Neural cell (in vitro differentiated cells): ENCODE results near the gene GON4L. TPM values are rescaled to one million over a fixed set of nuclear protein-coding genes. Genes with fewer than 3 reads are reported as not detected.

ENCODE experiments used
- H2AFZ ChIP-seq: fragments of 200-600, 300-800 bp; sonication (generic), shearing (Covaris generic); 2 replicates; pipeline ENCODE4 v1.6.0; 2014; ENCODE audit warnings: low read depth, mild to moderate bottlenecking, antibody characterized with exemption, low read length, moderate library complexity
- H3F3A ChIP-seq: fragments of 200-600 bp; shearing (Covaris generic); 2 replicates; pipeline ENCODE4 v1.6.1; 2016; ENCODE audit warnings: mild to moderate bottlenecking, moderate library complexity, mixed read lengths, antibody characterized with exemption, low read length; ENCODE audit not compliant: insufficient read depth, poor library complexity, severe bottlenecking
- H3K27ac ChIP-seq: fragments of 200-600, 300-800 bp; sonication (generic), shearing (Covaris generic); 2 replicates; pipeline ENCODE4 v1.5.1; 2014; ENCODE audit warnings: mild to moderate bottlenecking, low read length, moderate library complexity
- H3K27me3 ChIP-seq: fragments of 300-800, 200-600 bp; sonication (generic), shearing (Covaris generic); 2 replicates; pipeline ENCODE4 v1.6.0; 2014; ENCODE audit warnings: mild to moderate bottlenecking, low read depth, low read length, moderate library complexity; ENCODE audit not compliant: insufficient read depth
- H3K36me3 ChIP-seq: fragments of 300-800, 200-600 bp; sonication (generic), shearing (Covaris generic); 2 replicates; pipeline ENCODE4 v1.5.1; 2014; ENCODE audit warnings: mild to moderate bottlenecking, antibody characterized with exemption, low read length, moderate library complexity; ENCODE audit not compliant: insufficient read depth
- H3K4me2 ChIP-seq: fragments of 300-800, 200-600 bp; sonication (generic), shearing (Covaris generic); 2 replicates; pipeline ENCODE4 v1.6.0; 2014; ENCODE audit warnings: mild to moderate bottlenecking, low read length
- H3K4me3 ChIP-seq: fragments of 300-800, 200-600 bp; sonication (generic), shearing (Covaris generic); 2 replicates; pipeline ENCODE4 v1.5.1; 2014; ENCODE audit warnings: mild to moderate bottlenecking, low read length, moderate library complexity
- H3K79me2 ChIP-seq: fragments of 200-600 bp; shearing (Covaris generic); replicated peaks from 2 replicates; pipeline ENCODE4 v1.6.0; 2014; ENCODE audit warnings: mild to moderate bottlenecking, low read length, moderate library complexity; ENCODE audit not compliant: insufficient read depth
- H3K9ac ChIP-seq: fragments of 300-800, 200-600 bp; sonication (generic), shearing (Covaris generic); 2 replicates; pipeline ENCODE4 v1.6.1; 2016; ENCODE audit warnings: mild to moderate bottlenecking, low read length, mixed read lengths
- H3K9me2 ChIP-seq: fragments of 200-600 bp; shearing (Covaris generic); 2 replicates; pipeline ENCODE4 v1.6.1; 2016; ENCODE audit warnings: mild to moderate bottlenecking, low read length, mixed read lengths; ENCODE audit not compliant: insufficient read depth
- H3K9me3 ChIP-seq: fragments of 200-600, 300-800 bp; sonication (generic), shearing (Covaris generic); 2 replicates; pipeline ENCODE4 v1.6.1; 2016; ENCODE audit warnings: mild to moderate bottlenecking, mixed run types, low read length, moderate library complexity, mixed read lengths
- H4K20me1 ChIP-seq: fragments of 200-600 bp; shearing (Covaris generic); 2 replicates; pipeline ENCODE4 v1.6.1; 2016; ENCODE audit warnings: mild to moderate bottlenecking, mixed run types; ENCODE audit not compliant: insufficient read depth
- CTCF ChIP-seq: fragments of 450-650 bp; IDR thresholded peaks from 2 replicates; pipeline ENCODE4 v1.5.1; 2014; ENCODE audit warnings: antibody characterized with exemption, mild to moderate bottlenecking, moderate library complexity; ENCODE audit not compliant: poor library complexity, severe bottlenecking
- EP300 ChIP-seq: fragments of 450-650 bp; conservative IDR thresholded peaks from 2 replicates; pipeline ENCODE4 v1.6.1; 2014; ENCODE audit warnings: antibody characterized with exemption, mild to moderate bottlenecking, moderate library complexity; ENCODE audit not compliant: poor library complexity, severe bottlenecking
- EZH2 ChIP-seq: fragments of 200-600, 300-800 bp; shearing (Covaris generic), sonication (generic); IDR thresholded peaks from 2 replicates; pipeline ENCODE4 v1.6.1; 2014; ENCODE audit warnings: antibody characterized with exemption, low read length, borderline replicate concordance, mild to moderate bottlenecking; ENCODE audit not compliant: insufficient read depth, poor library complexity, severe bottlenecking
- MXI1 ChIP-seq: fragments of 450-650 bp; conservative IDR thresholded peaks from 2 replicates; pipeline ENCODE4 v1.6.1; 2014; ENCODE audit warnings: antibody characterized with exemption, mild to moderate bottlenecking; ENCODE audit not compliant: poor library complexity, severe bottlenecking
- POLR2AphosphoS5 ChIP-seq: IDR thresholded peaks from 2 replicates; pipeline ENCODE4 v1.6.1; 2012
- RAD21 ChIP-seq: fragments of 450-650 bp; conservative IDR thresholded peaks from 2 replicates; pipeline ENCODE4 v1.6.1; 2014; ENCODE audit warnings: antibody characterized with exemption, mild to moderate bottlenecking, moderate library complexity
- SMC3 ChIP-seq: fragments of 450-650 bp; conservative IDR thresholded peaks from 2 replicates; pipeline ENCODE4 v1.6.1; 2014; ENCODE audit warnings: antibody characterized with exemption, mild to moderate bottlenecking, moderate library complexity; ENCODE audit not compliant: poor library complexity
- TAF1 ChIP-seq: IDR thresholded peaks from 2 replicates; pipeline ENCODE4 v1.6.1; 2012; ENCODE audit warnings: low read depth
- polyA plus RNA-seq: library from polyadenylated mRNA; depleted of rRNA; stranded (reverse); fragments of >200 nt; gene quantifications from 2 replicates; pipeline ENCODE4 v1.2.3, GENCODE V29; 2014
- TF ChIP-seq, protein P1 (sequence below): IDR thresholded peaks from 2 replicates; pipeline ENCODE4 v1.6.1; 2012; ENCODE audit warnings: borderline replicate concordance

The GON4L gene
- polyA plus RNA-seq, 1 donor from 2014 or later, result 30.2 TPM

DNA sequence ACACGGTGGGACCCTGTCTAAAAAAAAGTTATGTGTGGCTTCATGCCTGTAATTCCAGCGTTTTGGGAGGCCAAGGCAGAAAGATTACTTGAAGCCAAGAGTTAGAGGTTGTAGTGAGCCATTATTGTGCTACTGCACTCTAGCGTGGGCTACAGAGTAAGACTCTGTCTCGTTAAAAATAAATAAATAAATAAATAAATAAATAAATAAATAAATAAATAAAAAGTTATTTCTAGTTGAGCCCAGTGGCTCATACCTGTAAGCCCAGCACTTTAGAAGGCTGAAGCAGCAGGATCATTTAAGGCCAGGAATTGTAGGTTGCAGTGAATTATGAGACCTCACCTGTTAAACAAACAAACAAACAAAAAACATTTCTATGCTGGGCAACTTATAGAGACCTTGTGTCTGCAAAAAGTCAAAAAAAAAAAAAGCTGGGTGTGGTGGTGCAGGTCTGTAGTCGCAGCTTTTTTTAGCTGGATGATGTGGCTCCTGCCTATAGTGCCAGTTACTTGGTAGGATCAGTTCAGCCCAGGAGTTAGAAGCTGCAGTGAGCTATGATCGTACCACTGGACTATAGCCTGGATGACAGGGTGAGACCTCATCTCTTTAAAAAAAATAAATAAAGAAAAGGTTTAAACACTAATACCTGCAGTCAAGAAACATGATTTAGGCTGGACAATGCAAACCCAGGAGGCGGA lies 25.6 kb downstream of the GON4L start:
- Histone ChIP-seq H3K9me2 (no peaks in the 10 kb centered on the region), H3K27ac (no peak overlapping the region), H3K79me2 (no peaks in the 10 kb centered on the region), H2AFZ (no peak overlapping the region), H3F3A (no peaks in the 10 kb centered on the region), H3K9me3 (no peaks in the 10 kb centered on the region), H3K4me3 (no peak overlapping the region), H3K9ac (no peak overlapping the region), H3K4me2 (no peak overlapping the region), H4K20me1 (no peaks in the 10 kb centered on the region), H3K27me3 (no peaks in the 10 kb centered on the region), H3K36me3 (no peaks in the 10 kb centered on the region)
- TF ChIP-seq CTCF (no peak), EP300 (no peak), MXI1 (no peak), TAF1 (no peak), EZH2 (no peak), SMC3 (no peak), POLR2AphosphoS5 (no peak), RAD21 (no peak)
- TF ChIP-seq, protein P1, sequence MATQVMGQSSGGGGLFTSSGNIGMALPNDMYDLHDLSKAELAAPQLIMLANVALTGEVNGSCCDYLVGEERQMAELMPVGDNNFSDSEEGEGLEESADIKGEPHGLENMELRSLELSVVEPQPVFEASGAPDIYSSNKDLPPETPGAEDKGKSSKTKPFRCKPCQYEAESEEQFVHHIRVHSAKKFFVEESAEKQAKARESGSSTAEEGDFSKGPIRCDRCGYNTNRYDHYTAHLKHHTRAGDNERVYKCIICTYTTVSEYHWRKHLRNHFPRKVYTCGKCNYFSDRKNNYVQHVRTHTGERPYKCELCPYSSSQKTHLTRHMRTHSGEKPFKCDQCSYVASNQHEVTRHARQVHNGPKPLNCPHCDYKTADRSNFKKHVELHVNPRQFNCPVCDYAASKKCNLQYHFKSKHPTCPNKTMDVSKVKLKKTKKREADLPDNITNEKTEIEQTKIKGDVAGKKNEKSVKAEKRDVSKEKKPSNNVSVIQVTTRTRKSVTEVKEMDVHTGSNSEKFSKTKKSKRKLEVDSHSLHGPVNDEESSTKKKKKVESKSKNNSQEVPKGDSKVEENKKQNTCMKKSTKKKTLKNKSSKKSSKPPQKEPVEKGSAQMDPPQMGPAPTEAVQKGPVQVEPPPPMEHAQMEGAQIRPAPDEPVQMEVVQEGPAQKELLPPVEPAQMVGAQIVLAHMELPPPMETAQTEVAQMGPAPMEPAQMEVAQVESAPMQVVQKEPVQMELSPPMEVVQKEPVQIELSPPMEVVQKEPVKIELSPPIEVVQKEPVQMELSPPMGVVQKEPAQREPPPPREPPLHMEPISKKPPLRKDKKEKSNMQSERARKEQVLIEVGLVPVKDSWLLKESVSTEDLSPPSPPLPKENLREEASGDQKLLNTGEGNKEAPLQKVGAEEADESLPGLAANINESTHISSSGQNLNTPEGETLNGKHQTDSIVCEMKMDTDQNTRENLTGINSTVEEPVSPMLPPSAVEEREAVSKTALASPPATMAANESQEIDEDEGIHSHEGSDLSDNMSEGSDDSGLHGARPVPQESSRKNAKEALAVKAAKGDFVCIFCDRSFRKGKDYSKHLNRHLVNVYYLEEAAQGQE, result no peak

- no peaks in the 10 kb centered on the region for H3K9me3 ChIP-seq
- H3K9ac ChIP-seq, result no peak overlapping the region
- H3K4me2 ChIP-seq, result no peak overlapping the region
- no peak overlapping the region for H3K27ac ChIP-seq
- no peaks in the 10 kb centered on the region for H3K27me3 ChIP-seq
- H2AFZ ChIP-seq, result no peak overlapping the region
- H4K20me1 ChIP-seq, result no peaks in the 10 kb centered on the region
- no peaks in the 10 kb centered on the region for H3K9me2 ChIP-seq
- no peak overlapping the region for H3K4me3 ChIP-seq
- H3F3A ChIP-seq, result no peaks in the 10 kb centered on the region
- no peaks in the 10 kb centered on the region for H3K79me2 ChIP-seq
- TF ChIP-seq POLR2AphosphoS5 (no peak), TAF1 (no peak), EZH2 (no peak), EP300 (no peak), RAD21 (no peak), MXI1 (no peak), SMC3 (no peak), CTCF (no peak)
- TF ChIP-seq, protein P1, result no peak
- no peaks in the 10 kb centered on the region for H3K36me3 ChIP-seq
Observed at GRCh38 chr1:155827450-155827849, 29.6 kb downstream of the GON4L start.
